ENCODE measurements around the gene CCDC88A.
"Not testable (repeated sequence)": the region's sequence is repeated elsewhere in the genome, so short reads cannot be mapped to it uniquely, and the experiment has no call there.

The CCDC88A gene

GRCh38 chr2:55309446-55309845, 110.2 kb downstream of the CCDC88A start:
- H3K4me2 ChIP-seq: no peak overlapping the region
- H3K9ac ChIP-seq: no peak overlapping the region
- no peak for TF ChIP-seq Cebpa-rat (IDR thresholded peaks at IDR 0.05)
- H3K27ac ChIP-seq: no peak overlapping the region
- no peaks in the 10 kb centered on the region for H3K27me3 ChIP-seq
- H3K36me3 ChIP-seq: peaks cover 85 to 100% (median 94%) of the 10 kb centered on the region in 11 experiments
- H3K4me1 ChIP-seq: peaks cover 0 to 7% (median 0%) of the 10 kb centered on the region in 10 experiments; a peak in 2 of 20 replicates
- no peaks in the 10 kb centered on the region for H3K9me3 ChIP-seq (replicated peaks in 1 of 11)
- H3K4me3 ChIP-seq: no peak overlapping the region
- peaks cover 0 to 79% (median 0%) of the 10 kb centered on the region in 11 experiments; a peak in 4 of 22 replicates for H4K20me1 ChIP-seq

DNA sequence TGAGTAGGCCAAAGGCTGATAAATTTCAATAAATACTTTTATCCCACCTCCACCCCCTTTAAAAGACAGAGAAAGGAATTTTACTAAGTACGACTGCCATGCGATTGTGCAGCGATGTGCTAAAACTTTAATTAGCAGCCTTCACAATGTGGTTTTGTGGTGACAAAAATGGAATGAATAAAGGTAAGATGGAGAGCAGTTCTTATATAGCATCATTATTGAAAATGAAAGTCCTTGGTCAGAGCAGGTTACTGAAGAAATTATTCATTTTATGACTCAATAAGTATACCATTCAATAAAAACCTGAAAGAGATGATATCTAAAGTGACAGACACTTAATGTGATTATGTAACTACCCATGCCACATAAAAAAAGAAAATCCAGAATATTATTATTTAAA, 117.4 kb downstream of the CCDC88A start:
- no peaks in the 10 kb centered on the region for H3K4me1 ChIP-seq
- H3K36me3 ChIP-seq: peaks cover 64 to 100% (median 85%) of the 10 kb centered on the region in 11 experiments
- H3K27me3 ChIP-seq: no peaks in the 10 kb centered on the region
- H3K9ac ChIP-seq: no peak overlapping the region
- no peak overlapping the region for H3K4me3 ChIP-seq
- no peaks in the 10 kb centered on the region for H3K9me3 ChIP-seq (replicated peaks in 1 of 11)
- no peak overlapping the region for H3K27ac ChIP-seq
- TF ChIP-seq Cebpa-rat (IDR thresholded peaks at IDR 0.05): no peak
- H4K20me1 ChIP-seq: peaks cover 0 to 63% (median 0%) of the 10 kb centered on the region in 11 experiments; a peak in 4 of 22 replicates
- H3K4me2 ChIP-seq: no peak overlapping the region

DNA sequence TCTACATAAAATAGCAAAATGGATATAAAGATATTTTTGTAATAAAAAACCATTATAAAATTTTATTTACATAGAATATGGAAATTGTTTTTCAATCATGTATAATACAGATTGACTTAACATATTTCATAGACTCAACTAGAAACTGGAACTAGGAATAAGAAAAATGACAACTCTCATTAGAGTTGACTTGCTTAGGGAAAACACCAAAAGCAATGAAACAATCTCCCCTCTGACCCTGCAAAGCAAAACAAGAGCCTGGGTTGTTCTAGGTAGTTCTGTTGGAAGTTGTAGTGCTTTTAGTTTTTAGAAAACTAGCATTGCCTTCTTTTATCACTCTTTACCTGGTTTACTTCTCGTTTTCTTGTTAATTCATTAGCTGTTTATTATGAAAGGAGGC, 118.4 kb downstream of the CCDC88A start:
- Histone ChIP-seq H3K27ac (no peak overlapping the region), H3K27me3 (no peaks in the 10 kb centered on the region), H3K9ac (no peak overlapping the region), H3K4me1 (no peaks in the 10 kb centered on the region), H3K4me3 (no peak overlapping the region), H3K36me3 (peaks cover 61 to 98% (median 83%) of the 10 kb centered on the region in 11 experiments), H4K20me1 (peaks cover 0 to 59% (median 0%) of the 10 kb centered on the region in 11 experiments; a peak in 3 of 22 replicates), H3K4me2 (no peak overlapping the region), H3K9me3 (replicated peaks in 1 of 11) (no peaks in the 10 kb centered on the region)
- no peak for TF ChIP-seq Cebpa-rat (IDR thresholded peaks at IDR 0.05)

DNA sequence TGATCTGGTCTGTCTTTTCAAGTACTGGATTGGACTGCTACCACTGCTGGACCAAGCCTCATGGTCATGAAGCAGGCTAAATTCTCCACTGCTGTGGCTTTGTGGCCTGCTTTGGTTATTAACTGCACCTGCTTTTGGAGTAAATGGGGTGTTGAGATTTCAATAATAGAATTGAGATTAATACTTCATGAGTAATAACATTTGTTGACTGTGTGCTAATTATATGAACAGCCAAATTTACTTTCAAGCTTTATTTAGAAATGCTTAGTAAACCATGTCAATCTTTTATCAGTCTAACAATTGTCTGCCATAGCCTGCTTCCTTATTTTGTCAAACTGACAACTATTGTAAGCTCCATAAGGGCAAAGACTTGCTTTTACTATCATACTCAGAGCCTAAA, 123.3 kb downstream of the CCDC88A start:
- Histone ChIP-seq H4K20me1 (peaks cover 0 to 52% (median 0%) of the 10 kb centered on the region in 11 experiments; a peak in 5 of 22 replicates), H3K27me3 (no peaks in the 10 kb centered on the region), H3K4me3 (no peak overlapping the region), H3K36me3 (peaks cover 56 to 95% (median 75%) of the 10 kb centered on the region in 11 experiments), H3K9ac (no peak overlapping the region), H3K4me1 (no peaks in the 10 kb centered on the region), H3K27ac (no peak overlapping the region), H3K4me2 (no peak overlapping the region), H3K9me3 (replicated peaks in 1 of 11) (no peaks in the 10 kb centered on the region)
- TF ChIP-seq Cebpa-rat (IDR thresholded peaks at IDR 0.05): no peak

- Histone ChIP-seq H3K4me2 (peak overlapping the region; percentile 83 to 89 (median 85)), H3K4me1 (peaks cover 6 to 19% (median 12%) of the 10 kb centered on the region in 10 experiments; a peak in 17 of 20 replicates)
Measured at GRCh38 chr2:55283083-55283482, 136.6 kb downstream of the CCDC88A start.

GRCh38 chr2:55282110-55282917, 137.3 kb downstream of the CCDC88A start:
- H3K4me3 ChIP-seq: peak overlapping the region; percentile 63 to 83 (median 71)
- no peaks in the 10 kb centered on the region for H3K9me3 ChIP-seq (replicated peaks in 1 of 11)
- H3K9ac ChIP-seq: peak overlapping the region; percentile 73 to 89 (median 82)
- H3K27me3 ChIP-seq: no peaks in the 10 kb centered on the region
- H3K36me3 ChIP-seq: peaks cover 6 to 37% (median 13%) of the 10 kb centered on the region in 11 experiments; a peak in 14 of 22 replicates
- TF ChIP-seq Cebpa-rat (IDR thresholded peaks at IDR 0.05): no peak
- no peaks in the 10 kb centered on the region for H4K20me1 ChIP-seq
- peaks cover 6 to 19% (median 12%) of the 10 kb centered on the region in 10 experiments; a peak in 17 of 20 replicates for H3K4me1 ChIP-seq
- H3K4me2 ChIP-seq: peak overlapping the region; percentile 83 to 89 (median 85)
- peak overlapping the region; percentile 68 to 87 (median 77) for H3K27ac ChIP-seq

More at GRCh38 chr2:55283083-55283482, 136.6 kb downstream of the CCDC88A start:
- Histone ChIP-seq H3K36me3 (peaks cover 7 to 45% (median 16%) of the 10 kb centered on the region in 11 experiments; a peak in 17 of 22 replicates), H3K9me3 (replicated peaks in 1 of 11) (no peaks in the 10 kb centered on the region), H4K20me1 (peaks cover 0 to 2% (median 0%) of the 10 kb centered on the region in 11 experiments; a peak in 1 of 22 replicates), H3K27me3 (no peaks in the 10 kb centered on the region), H3K9ac (peak overlapping the region in 2 of 11 experiments; percentile 81 to 88; a peak in 4 of 22 replicates), H3K4me3 (peak overlapping the region; percentile 63 to 83 (median 71); a peak in 16 of 20 replicates), H3K27ac (no peak overlapping the region)
- TF ChIP-seq Cebpa-rat (IDR thresholded peaks at IDR 0.05): no peak

DNA sequence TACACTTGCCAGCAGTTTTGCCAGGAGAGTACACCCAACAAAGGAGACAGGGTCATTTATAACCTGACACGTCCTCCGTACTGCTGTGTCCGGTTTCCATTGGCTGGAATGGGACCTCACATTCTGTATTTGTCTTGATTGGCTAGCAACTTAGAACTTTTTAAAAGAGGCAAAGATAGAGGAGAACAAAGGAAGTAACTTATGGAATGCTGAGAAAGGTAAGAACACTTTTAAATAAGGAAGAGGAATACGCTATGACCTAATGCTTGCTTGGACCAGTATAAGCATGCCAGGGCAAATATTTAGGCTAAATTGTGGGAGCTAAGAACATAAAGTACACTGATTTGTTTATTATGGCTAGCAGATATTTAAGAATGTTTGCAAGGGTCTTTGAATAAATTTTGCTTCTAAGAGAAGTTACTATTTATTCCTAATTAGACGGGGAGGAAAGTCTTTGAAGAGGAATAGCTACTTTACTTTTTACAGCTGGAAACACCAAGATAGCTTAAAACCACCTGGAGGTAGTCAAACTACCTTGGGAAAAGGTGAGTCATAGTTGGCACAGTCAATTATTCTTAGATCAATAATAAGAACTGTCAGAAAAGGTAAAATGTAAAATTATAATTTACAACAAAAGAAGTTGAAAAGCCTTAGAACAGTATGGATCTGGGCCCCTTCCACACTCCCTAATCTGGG, 138.7 kb downstream of the CCDC88A start:
- Histone ChIP-seq H3K4me3 (peak overlapping the region in 5 of 10 experiments; percentile 63 to 83 (median 72); a peak in 3 of 20 replicates), H3K4me2 (peak overlapping the region in 10 of 11 experiments; percentile 83 to 89 (median 86); a peak in 12 of 22 replicates), H3K36me3 (peaks cover 0 to 24% (median under 1%) of the 10 kb centered on the region in 11 experiments; a peak in 7 of 22 replicates), H3K9ac (peak overlapping the region in 3 of 11 experiments; percentile 78 to 87 (median 81); a peak in 5 of 22 replicates), H3K27ac (peak overlapping the region in 3 of 11 experiments; percentile 68 to 77 (median 75); a peak in 4 of 22 replicates), H3K4me1 (peaks cover 6 to 19% (median 12%) of the 10 kb centered on the region in 10 experiments; a peak in 17 of 20 replicates)
- H3K9me3 ChIP-seq (replicated peaks in 1 of 11); H4K20me1 ChIP-seq; H3K27me3 ChIP-seq: not testable (repeated sequence)

GRCh38 chr2:55279859-55280424, 139.7 kb downstream of the CCDC88A start:
- not testable (repeated sequence) for H4K20me1 ChIP-seq; H3K27me3 ChIP-seq; H3K9ac ChIP-seq; H3K4me2 ChIP-seq; H3K4me3 ChIP-seq; H3K9me3 ChIP-seq (replicated peaks in 1 of 11); H3K27ac ChIP-seq
- peaks cover 6 to 19% (median 12%) of the 10 kb centered on the region in 10 experiments; a peak in 17 of 20 replicates for H3K4me1 ChIP-seq
- peaks cover 0 to 14% (median 0%) of the 10 kb centered on the region in 11 experiments; a peak in 3 of 22 replicates for H3K36me3 ChIP-seq

DNA sequence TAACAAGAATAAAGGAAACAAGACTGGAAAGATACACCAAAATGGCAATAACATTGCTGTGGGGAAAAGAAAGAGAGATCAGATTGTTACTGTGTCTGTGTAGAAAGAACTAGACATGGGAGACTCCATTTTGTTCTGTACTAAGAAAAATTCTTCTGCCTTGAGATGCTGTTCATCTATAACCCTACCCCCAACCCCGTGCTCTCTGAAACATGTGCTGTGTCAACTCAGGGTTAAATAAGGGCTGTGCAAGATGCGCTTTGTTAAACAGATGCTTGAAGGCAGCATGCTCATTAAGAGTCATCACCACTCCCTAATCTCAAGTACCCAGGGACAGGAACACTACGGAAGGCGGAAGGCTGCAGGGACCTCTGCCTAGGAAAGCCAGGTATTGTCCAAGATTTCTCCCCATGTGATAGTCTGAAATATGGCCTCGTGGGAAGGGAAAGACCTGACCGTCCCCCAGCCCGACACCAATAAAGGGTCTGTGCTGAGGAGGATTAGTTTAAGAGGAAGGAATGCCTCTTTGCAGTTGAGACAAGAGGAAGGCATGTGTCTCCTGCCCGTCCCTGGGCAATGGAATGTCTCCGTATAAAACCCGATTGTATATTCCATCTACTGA, 140.3 kb downstream of the CCDC88A start:
- not testable (repeated sequence) for H3K9me3 ChIP-seq (replicated peaks in 1 of 11); H4K20me1 ChIP-seq; H3K9ac ChIP-seq; H3K36me3 ChIP-seq; H3K4me3 ChIP-seq; H3K4me2 ChIP-seq; H3K27me3 ChIP-seq; H3K27ac ChIP-seq
- H3K4me1 ChIP-seq: peaks cover 6 to 19% (median 12%) of the 10 kb centered on the region in 10 experiments; a peak in 17 of 20 replicates

All from BLaER1 treated with 17β-estradiol and CSF1 and Interleukin-3, amounts not matched to agents 10 nM and 100 nM (cell line).